SK-N-MC (cell line): ENCODE data around the gene SLC6A13.

Experiments
- EZH2 ChIP-seq: fragments of 200-600 bp; sonication (generic); IDR thresholded peaks from one replicate; pipeline ENCODE4 v1.6.1; 2017; ENCODE audit warnings: antibody characterized with exemption
- POLR2AphosphoS5 ChIP-seq: IDR thresholded peaks from 2 replicates; pipeline ENCODE4 v1.6.1; 2012; ENCODE audit warnings: mild to moderate bottlenecking, low read depth, low read length, borderline replicate concordance

GRCh38 chr12:174596-174995, 88.0 kb downstream of the SLC6A13 start:
- TF ChIP-seq POLR2AphosphoS5, result no peak
- no peak for TF ChIP-seq EZH2
